Measurements from ENCODE around the gene CACNA2D1.

- TF ChIP-seq SIN3A (IDR thresholded peaks at IDR 0.05; ENCODE audit: borderline replicate concordance, insufficient read depth, low read length) (no peak), POLR2AphosphoS5 (IDR thresholded peaks at IDR 0.05; ENCODE audit: low read depth, low read length) (no peak), TAF1 (IDR thresholded peaks at IDR 0.05; ENCODE audit: borderline replicate concordance, insufficient read depth, low read length) (no peak)
Observed at GRCh38 chr7:82172017-82172416, 271.6 kb downstream of the CACNA2D1 start.
